ENCODE data around the gene PPP1R3G. TPM values are rescaled to one million over a fixed set of nuclear protein-coding genes. Genes with fewer than 3 reads are reported as not detected.

Gene PPP1R3G
- total RNA-seq, 4 donors from 2014 or later, result 1.3 to 4.2 (median 2.5) TPM

DNA sequence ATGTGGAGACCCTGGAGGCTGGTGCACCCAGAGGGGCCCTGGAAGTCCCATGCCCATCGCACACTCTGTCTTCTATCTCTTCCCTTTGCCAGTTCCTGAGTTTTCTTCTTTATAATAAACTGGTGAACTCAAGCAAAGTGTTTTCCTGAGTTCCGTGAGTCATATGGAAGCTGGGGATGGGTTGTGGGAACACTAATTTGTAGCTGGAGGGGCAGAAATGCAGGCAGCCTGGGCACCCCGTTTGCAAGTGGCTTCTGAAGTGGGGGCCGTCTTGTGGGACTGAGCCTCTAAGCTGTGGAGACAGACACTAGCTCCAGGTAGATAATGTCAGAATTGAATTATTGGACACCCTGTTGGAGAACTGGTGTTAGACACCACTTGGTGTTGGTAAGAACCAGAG lies 3.2 kb upstream of the PPP1R3G start:
- TF ChIP-seq CTCF (IDR thresholded peaks at IDR 0.05; ENCODE audit: low read depth), result no peak

GRCh38 chr6:5082487-5083306 lies 2.4 kb upstream of the PPP1R3G start:
- no peak for TF ChIP-seq CTCF (IDR thresholded peaks at IDR 0.05; ENCODE audit: low read depth)

- no peak for TF ChIP-seq CTCF (IDR thresholded peaks at IDR 0.05; ENCODE audit: low read depth)
These were observed 1.9 kb upstream of the PPP1R3G start for GRCh38 chr6:5083307-5083583.

DNA sequence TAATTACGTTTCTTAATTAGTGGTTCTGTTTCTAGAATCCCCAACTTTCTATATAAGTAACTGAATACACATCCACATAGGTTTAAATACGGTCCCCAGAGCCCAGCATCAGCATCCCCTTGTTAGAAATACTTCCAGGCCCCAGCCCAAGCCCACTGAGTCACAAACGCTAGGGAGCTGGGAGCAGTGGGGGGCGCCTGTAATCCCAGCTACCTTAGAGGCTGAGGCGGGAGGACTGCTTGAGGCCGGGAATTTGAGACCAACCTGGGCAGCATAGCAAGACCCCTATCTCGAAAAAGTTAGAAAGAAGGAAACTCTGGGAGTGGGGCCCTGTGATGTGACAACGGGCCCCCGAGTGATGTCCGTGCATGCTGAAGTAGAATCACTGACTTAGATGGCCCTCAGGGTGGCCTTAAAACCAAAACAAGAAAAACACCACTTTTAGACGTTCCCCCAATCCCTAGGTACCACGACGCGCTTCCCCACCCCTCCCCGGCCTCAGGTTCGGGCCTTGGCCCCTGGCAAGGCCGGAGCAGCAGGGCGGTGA lies 1.3 kb upstream of the PPP1R3G start:
- TF ChIP-seq CTCF (IDR thresholded peaks at IDR 0.05; ENCODE audit: low read depth), result no peak

DNA sequence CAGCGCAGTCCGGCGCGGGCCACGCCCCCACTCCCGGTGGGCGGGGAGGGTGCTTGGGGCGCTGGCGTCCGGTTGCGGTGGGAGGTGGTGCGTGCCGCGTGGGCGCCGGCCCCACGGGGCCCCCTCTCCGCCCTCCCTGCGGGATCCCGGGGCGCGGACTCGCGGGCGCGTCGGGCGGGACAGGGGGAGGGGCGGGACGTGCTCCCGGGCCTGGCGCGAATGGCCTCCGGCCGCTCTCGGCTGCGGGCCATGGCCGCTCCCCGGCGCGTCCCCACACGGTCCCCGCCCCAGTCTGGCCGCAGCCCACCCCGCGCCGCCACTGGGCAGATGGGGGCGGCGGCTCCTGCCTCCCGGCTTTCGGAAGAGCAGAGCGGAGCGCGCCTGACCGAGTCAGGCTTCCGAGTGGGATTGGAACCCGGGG lies 771 bp upstream of the PPP1R3G start:
- TF ChIP-seq CTCF (IDR thresholded peaks at IDR 0.05; ENCODE audit: low read depth), result no peak

- no peak for TF ChIP-seq CTCF (IDR thresholded peaks at IDR 0.05; ENCODE audit: low read depth)
These were observed 630 bp downstream of the PPP1R3G start for GRCh38 chr6:5085648-5086293.

DNA sequence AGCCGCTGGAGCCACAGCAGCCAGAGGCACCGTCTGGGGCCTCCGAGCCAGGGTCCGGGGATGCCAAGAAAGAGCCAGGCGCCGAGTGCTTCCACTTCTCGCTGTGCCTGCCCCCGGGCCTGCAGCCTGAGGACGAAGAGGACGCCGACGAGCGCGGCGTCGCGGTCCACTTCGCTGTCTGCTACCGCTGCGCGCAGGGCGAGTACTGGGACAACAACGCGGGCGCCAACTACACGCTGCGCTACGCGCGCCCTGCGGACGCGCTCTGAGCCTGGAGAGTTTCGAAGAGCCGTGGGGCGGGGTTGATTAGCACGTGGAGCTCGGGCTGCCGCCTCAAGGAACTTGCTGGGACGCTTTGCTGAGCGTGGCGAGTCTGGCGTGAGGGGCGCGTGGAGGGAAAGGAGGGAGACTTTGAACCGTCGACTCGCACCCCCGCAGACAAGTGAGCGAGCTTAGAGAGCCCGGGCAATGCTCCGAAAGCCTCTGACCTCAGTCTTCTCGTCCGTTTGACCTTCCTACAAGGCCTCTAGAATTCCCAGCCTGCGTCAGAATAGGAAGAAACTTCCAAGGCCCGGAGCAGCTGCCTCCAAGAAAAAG lies 1.3 kb downstream of the PPP1R3G start:
- no peak for TF ChIP-seq CTCF (IDR thresholded peaks at IDR 0.05; ENCODE audit: low read depth)

Data from subcutaneous adipose tissue (tissue), 4 donors.